ENCODE results near the gene PRPH.
A peak's percentile ranks its signal among the peaks of the same experiment; 100 is the strongest.

The PRPH gene

DNA sequence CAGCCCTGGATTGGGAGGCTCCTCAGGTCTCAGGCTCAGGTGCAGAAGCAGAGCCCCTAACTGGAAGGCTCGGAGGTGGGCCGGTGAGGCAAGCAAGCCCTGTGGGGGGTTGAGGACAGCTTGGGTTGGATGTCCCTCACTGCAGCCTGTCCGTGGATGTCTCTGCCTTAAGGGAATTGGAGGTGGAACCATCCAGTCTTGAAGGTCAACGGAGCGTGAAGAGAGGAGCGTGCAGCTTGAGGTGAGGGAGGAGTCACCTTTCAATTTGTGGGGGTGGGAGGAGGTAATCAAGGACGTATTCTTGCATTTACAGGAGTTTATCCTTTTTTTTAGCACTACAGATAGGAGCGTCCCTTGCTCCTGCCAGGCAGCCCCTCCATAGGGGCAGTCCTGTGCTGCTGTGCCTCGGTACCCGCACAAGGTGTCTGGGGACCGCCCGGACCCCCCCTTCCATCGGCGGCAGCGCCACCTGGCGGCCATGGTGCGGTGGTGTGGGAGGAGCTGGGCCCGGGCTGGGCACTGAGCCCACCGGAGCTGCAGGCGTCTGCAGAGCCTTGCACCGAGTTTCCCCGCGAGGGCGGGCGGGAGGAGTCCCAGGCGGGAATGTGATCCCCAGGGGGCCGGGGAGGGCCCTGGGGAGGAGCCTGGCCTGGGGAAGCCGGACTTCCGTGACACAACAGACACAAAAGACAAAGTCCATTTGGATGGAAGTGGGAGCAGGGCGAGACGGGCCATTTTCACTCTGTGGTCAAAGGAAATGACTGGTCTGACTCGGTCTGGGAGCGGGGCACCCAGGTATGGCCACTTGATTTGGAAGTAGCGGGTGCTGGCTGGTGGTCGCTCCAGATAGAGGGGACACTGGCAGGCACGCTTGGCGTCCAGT is 52.6 kb downstream of the PRPH start:
- peak; percentile 81 to 83 for DNase-seq
